ENCODE results near the gene ARX.

DNA sequence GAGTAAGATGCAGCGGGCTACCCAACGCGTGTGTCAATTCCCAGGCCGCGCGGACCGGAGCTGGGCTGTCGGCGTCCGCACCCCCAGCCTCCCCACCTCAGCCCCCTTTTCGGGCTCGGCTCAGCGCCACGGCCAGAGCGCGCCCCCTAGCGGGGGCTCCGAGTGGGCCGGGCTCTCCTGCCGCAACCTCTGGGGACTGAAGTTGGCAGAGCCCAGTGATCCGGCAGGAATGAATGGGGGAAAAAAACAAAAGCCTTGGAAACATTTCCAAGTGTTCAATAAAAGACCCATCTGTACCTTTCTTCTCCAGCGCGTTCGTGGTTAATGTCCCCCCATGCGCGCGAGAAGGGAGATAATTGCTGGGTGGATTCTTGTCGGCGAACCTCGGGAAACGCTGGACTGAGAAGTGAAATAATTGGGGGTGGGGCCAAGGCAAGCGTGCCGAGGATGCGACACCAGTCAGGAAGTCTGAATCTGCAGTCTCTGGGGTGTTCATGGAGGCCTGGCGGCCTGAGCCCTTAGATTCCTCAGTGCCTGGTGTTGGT is 5.2 kb upstream of the ARX start:
- TF ChIP-seq, protein P1, sequence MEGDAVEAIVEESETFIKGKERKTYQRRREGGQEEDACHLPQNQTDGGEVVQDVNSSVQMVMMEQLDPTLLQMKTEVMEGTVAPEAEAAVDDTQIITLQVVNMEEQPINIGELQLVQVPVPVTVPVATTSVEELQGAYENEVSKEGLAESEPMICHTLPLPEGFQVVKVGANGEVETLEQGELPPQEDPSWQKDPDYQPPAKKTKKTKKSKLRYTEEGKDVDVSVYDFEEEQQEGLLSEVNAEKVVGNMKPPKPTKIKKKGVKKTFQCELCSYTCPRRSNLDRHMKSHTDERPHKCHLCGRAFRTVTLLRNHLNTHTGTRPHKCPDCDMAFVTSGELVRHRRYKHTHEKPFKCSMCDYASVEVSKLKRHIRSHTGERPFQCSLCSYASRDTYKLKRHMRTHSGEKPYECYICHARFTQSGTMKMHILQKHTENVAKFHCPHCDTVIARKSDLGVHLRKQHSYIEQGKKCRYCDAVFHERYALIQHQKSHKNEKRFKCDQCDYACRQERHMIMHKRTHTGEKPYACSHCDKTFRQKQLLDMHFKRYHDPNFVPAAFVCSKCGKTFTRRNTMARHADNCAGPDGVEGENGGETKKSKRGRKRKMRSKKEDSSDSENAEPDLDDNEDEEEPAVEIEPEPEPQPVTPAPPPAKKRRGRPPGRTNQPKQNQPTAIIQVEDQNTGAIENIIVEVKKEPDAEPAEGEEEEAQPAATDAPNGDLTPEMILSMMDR (IDR thresholded peaks at IDR 0.05) = peak; percentile 35 to 61 (median 50)
- no peak for TF ChIP-seq POLR2A (IDR thresholded peaks at IDR 0.05)

Measured in testis (tissue), 2 donors.